H9 (cell line): ENCODE results near the gene TTN. TPM values are rescaled to one million over a fixed set of nuclear protein-coding genes. Genes with fewer than 3 reads are reported as not detected.

Experiments
- DNase-seq: peaks from one replicate; pipeline ENCODE4 v3.0.0-alpha.2; 2017
- H2AFZ ChIP-seq: one replicate; pipeline ENCODE4 v1.6.1; 2013; ENCODE audit warnings: mild to moderate bottlenecking, low read length, control low read depth, moderate library complexity
- H2AK5ac ChIP-seq: 2 replicates; pipeline ENCODE4 v1.6.1; 2013; ENCODE audit warnings: low read length, control low read depth, mixed read lengths; ENCODE audit not compliant: insufficient read length
- H2BK120ac ChIP-seq: one replicate; pipeline ENCODE4 v1.6.1; 2013; ENCODE audit warnings: low read depth, mild to moderate bottlenecking, low read length, control low read depth, inconsistent platforms; ENCODE audit not compliant: poor library complexity, severe bottlenecking
- H2BK12ac ChIP-seq: 2 replicates; pipeline ENCODE4 v1.6.1; 2013; ENCODE audit warnings: low read length, control low read depth, mixed read lengths, low read depth; ENCODE audit not compliant: insufficient read length
- H2BK15ac ChIP-seq: 2 replicates; pipeline ENCODE4 v1.6.1; 2013; ENCODE audit warnings: low read depth, low read length, control low read depth
- H2BK20ac ChIP-seq: one replicate; pipeline ENCODE4 v1.6.1; 2013; ENCODE audit warnings: low read depth, mild to moderate bottlenecking, low read length, control low read depth, inconsistent platforms; ENCODE audit not compliant: poor library complexity, severe bottlenecking
- H2BK5ac ChIP-seq: 2 replicates; pipeline ENCODE4 v1.6.1; 2013; ENCODE audit warnings: low read length, control low read depth, mixed read lengths; ENCODE audit not compliant: insufficient read length
- H3K14ac ChIP-seq: 2 replicates; pipeline ENCODE4 v1.6.1; 2013; ENCODE audit warnings: low read length, control low read depth; ENCODE audit not compliant: insufficient read depth
- H3K18ac ChIP-seq: 2 replicates; pipeline ENCODE4 v1.6.1; 2013; ENCODE audit warnings: low read depth, mild to moderate bottlenecking, mixed read lengths, low read length, control low read depth; ENCODE audit not compliant: insufficient read length
- H3K23ac ChIP-seq: 2 replicates; pipeline ENCODE4 v1.6.1; 2013; ENCODE audit warnings: low read length, control low read depth, mixed read lengths, low read depth; ENCODE audit not compliant: insufficient read length
- H3K23me2 ChIP-seq: 2 replicates; pipeline ENCODE4 v1.6.1; 2013; ENCODE audit warnings: low read depth, mild to moderate bottlenecking, mixed read lengths, low read length, control low read depth; ENCODE audit not compliant: insufficient read length, poor library complexity, severe bottlenecking
- H3K27ac ChIP-seq: 2 replicates; pipeline ENCODE4 v1.5.1; 2013; ENCODE audit warnings: low read length, control low read depth, mixed read lengths, low read depth; ENCODE audit not compliant: insufficient read length
- H3K27me3 ChIP-seq: 2 replicates; pipeline ENCODE4 v1.6.1; 2013; ENCODE audit warnings: low read length, control low read depth, inconsistent platforms; ENCODE audit not compliant: insufficient read depth
- H3K4ac ChIP-seq: 2 replicates; pipeline ENCODE4 v1.6.1; 2013; ENCODE audit warnings: low read depth, mild to moderate bottlenecking, control low read depth, inconsistent platforms, low read length, moderate library complexity
- H3K4me1 ChIP-seq: 2 replicates; pipeline ENCODE4 v1.6.1; 2013; ENCODE audit warnings: low read length, control low read depth, inconsistent platforms; ENCODE audit not compliant: insufficient read depth
- H3K4me2 ChIP-seq: 2 replicates; pipeline ENCODE4 v1.6.1; 2013; ENCODE audit warnings: low read length, control low read depth, mixed read lengths; ENCODE audit not compliant: insufficient read length, insufficient read depth
- H3K56ac ChIP-seq: 2 replicates; pipeline ENCODE4 v1.6.1; 2013; ENCODE audit warnings: low read depth, mild to moderate bottlenecking, mixed read lengths, low read length, control low read depth; ENCODE audit not compliant: insufficient read length
- H3K79me1 ChIP-seq: 2 replicates; pipeline ENCODE4 v1.6.1; 2013; ENCODE audit warnings: low read depth, mild to moderate bottlenecking, moderate library complexity, low read length, control low read depth, inconsistent platforms; ENCODE audit not compliant: insufficient read depth, poor library complexity, severe bottlenecking
- H3K79me2 ChIP-seq: 2 replicates; pipeline ENCODE4 v1.6.1; 2013; ENCODE audit warnings: low read length, control low read depth, inconsistent platforms; ENCODE audit not compliant: insufficient read depth
- H3K9ac ChIP-seq: 2 replicates; pipeline ENCODE4 v1.6.1; 2013; ENCODE audit warnings: low read length, control low read depth, mixed read lengths; ENCODE audit not compliant: insufficient read length; ENCODE audit errors: extremely low read depth
- H3K9me3 ChIP-seq: one replicate; pipeline ENCODE4 v1.6.1; 2013; ENCODE audit warnings: low read depth, low read length, inconsistent platforms; ENCODE audit not compliant: control insufficient read depth
- H3T11ph ChIP-seq: one replicate; pipeline ENCODE4 v1.6.1; 2013; ENCODE audit warnings: mild to moderate bottlenecking, low read length, control low read depth, inconsistent platforms
- H4K20me1 ChIP-seq: one replicate; pipeline ENCODE4 v1.6.1; 2013; ENCODE audit not compliant: control insufficient read depth, insufficient read length, insufficient read depth
- H4K5ac ChIP-seq: 2 replicates; pipeline ENCODE4 v1.6.1; 2013; ENCODE audit warnings: low read depth, mild to moderate bottlenecking, mixed read lengths, low read length, control low read depth; ENCODE audit not compliant: insufficient read length
- H4K8ac ChIP-seq: replicated peaks from 2 replicates; pipeline ENCODE4 v1.6.1; 2013; ENCODE audit warnings: low read length, control low read depth, mixed read lengths, low read depth; ENCODE audit not compliant: insufficient read length
- H4K91ac ChIP-seq: 2 replicates; pipeline ENCODE4 v1.6.1; 2013; ENCODE audit warnings: low read depth, mild to moderate bottlenecking, moderate library complexity, mixed read lengths, low read length, control low read depth; ENCODE audit not compliant: insufficient read length
- H3K27ac Mint-ChIP-seq, 3 experiments: 2 replicates in 2 of 3; 3 replicates in 1 of 3; pipeline ENCODE4 v1.8.0; 2020 to 2021; ENCODE audit warnings: mixed read lengths in 3 of 3, mild to moderate bottlenecking in 1 of 3, moderate library complexity in 1 of 3
- H3K27me3 Mint-ChIP-seq: 2 replicates; pipeline ENCODE4 v1.8.0; 2021; ENCODE audit warnings: low read depth, mild to moderate bottlenecking, moderate library complexity, mixed read lengths
- H3K36me3 Mint-ChIP-seq, 3 experiments: 2 replicates in 2 of 3; 3 replicates in 1 of 3; pipeline ENCODE4 v1.8.0; 2020 to 2021; ENCODE audit warnings: low read depth in 3 of 3, mixed read lengths in 3 of 3; ENCODE audit not compliant: insufficient read depth in 1 of 3
- H3K4me1 Mint-ChIP-seq, 2 experiments: 2 replicates each; pipeline ENCODE4 v1.8.0; 2020; ENCODE audit warnings: mixed read lengths in 2 of 2
- H3K4me3 Mint-ChIP-seq, 2 experiments: 2 replicates in 1 of 2; 3 replicates in 1 of 2; pipeline ENCODE4 v1.8.0; 2020 to 2021; ENCODE audit warnings: mild to moderate bottlenecking in 2 of 2, mixed read lengths in 2 of 2, moderate library complexity in 1 of 2
- H3K9me3 Mint-ChIP-seq, 2 experiments: 2 replicates in 1 of 2; 3 replicates in 1 of 2; pipeline ENCODE4 v1.8.0; 2020; ENCODE audit warnings: mild to moderate bottlenecking in 2 of 2, mixed read lengths in 2 of 2, moderate library complexity in 1 of 2
- CTCF ChIP-seq: fragments of 200-600 bp; sonication (generic); conservative IDR thresholded peaks from 3 replicates; pipeline ENCODE4 v1.8.0; 2021; ENCODE audit warnings: antibody characterized with exemption, mild to moderate bottlenecking
- WGBS: extraction: QIAGEN DNeasy Blood & Tissue Kit; methylation state at CpG from one replicate; pipeline ENCODE4 v1.1.7; 2013; ENCODE audit warnings: missing lambda C conversion rate, low lambda C conversion rate, mixed read lengths; ENCODE audit not compliant: insufficient read length; ENCODE audit errors: extremely low coverage; 5-methylcytosine and 5-hydroxymethylcytosine counted together
- total RNA-seq: library from RNA; stranded (reverse); gene quantifications from 2 replicates; pipeline ENCODE4 v1.2.1, GENCODE V29; 2021

TTN gene
- total RNA-seq, 1 experiment from 2014 or later: 0.70 TPM

- H3K27ac ChIP-seq: no peak overlapping the region
- no peak overlapping the region for H3K4ac ChIP-seq
- no peak for TF ChIP-seq CTCF
- H3K4me2 ChIP-seq: no peak overlapping the region
- H4K5ac ChIP-seq: no peak overlapping the region
- H4K20me1 ChIP-seq: no peaks in the 10 kb centered on the region
- WGBS: no CpG with 5 or more reads among the region's 2 CpGs
- H3K4me1 Mint-ChIP-seq: peaks cover 19 to 22% of the 10 kb centered on the region in 2 experiments
- no peaks in the 10 kb centered on the region for H3K4me1 ChIP-seq
- H3K14ac ChIP-seq: no peak overlapping the region
- H2BK15ac ChIP-seq: no peak overlapping the region
- H3K9ac ChIP-seq: no peak overlapping the region
- H2BK120ac ChIP-seq: no peak overlapping the region
- no peaks in the 10 kb centered on the region for H3K27me3 ChIP-seq
- H3K27me3 Mint-ChIP-seq: no peaks in the 10 kb centered on the region
- no peak for DNase-seq
- H3K18ac ChIP-seq: no peak overlapping the region
- no peaks in the 10 kb centered on the region for H3K79me1 ChIP-seq
- no peak overlapping the region for H3T11ph ChIP-seq
- no peak overlapping the region for H2AK5ac ChIP-seq
- H3K23ac ChIP-seq: no peak overlapping the region
- H3K4me3 Mint-ChIP-seq: no peak overlapping the region
- H3K56ac ChIP-seq: no peak overlapping the region
- no peak overlapping the region for H2BK20ac ChIP-seq
- H3K27ac Mint-ChIP-seq: no peak overlapping the region
- H2BK5ac ChIP-seq: no peak overlapping the region
- H2BK12ac ChIP-seq: no peak overlapping the region
- H4K91ac ChIP-seq: no peak overlapping the region
- peaks cover 0 to 4% (median 0%) of the 10 kb centered on the region in 3 experiments; a peak in 2 of 7 replicates for H3K36me3 Mint-ChIP-seq
- no peaks in the 10 kb centered on the region for H3K9me3 ChIP-seq
- no peak overlapping the region for H2AFZ ChIP-seq
- no peak overlapping the region for H4K8ac ChIP-seq
- no peaks in the 10 kb centered on the region for H3K9me3 Mint-ChIP-seq
- H3K79me2 ChIP-seq: no peaks in the 10 kb centered on the region
- no peaks in the 10 kb centered on the region for H3K23me2 ChIP-seq
These were observed 298.6 kb downstream of the TTN start for GRCh38 chr2:178508646-178509045.
